Right lobe of liver (tissue), 4 donors: Measurements from ENCODE around the gene GPR155.

ENCODE experiments used
- CTCF ChIP-seq, 4 donors: fragments of 200-600 bp in 3 of 4; fragments of 450-650 bp in 1 of 4; IDR thresholded peaks; one replicate each; pipeline versions ENCODE4 v1.5.1 to v1.8.0; 2016 to 2022; ENCODE audit warnings: antibody characterized with exemption in 4 of 4, mild to moderate bottlenecking in 2 of 4
- POLR2A ChIP-seq: fragments of 450-650 bp; IDR thresholded peaks from one replicate; pipeline ENCODE4 v1.6.1; 2017; ENCODE audit warnings: antibody characterized with exemption, mild to moderate bottlenecking
- donor health status: DM: no; HTN: no; CAD: no.
- donor health status: DM: no; HTN: no; CAD: no.
- donor health status: DM: no; HTN: yes; CAD: no.

- TF ChIP-seq CTCF (IDR thresholded peaks at IDR 0.05): no peak
- no peak for TF ChIP-seq POLR2A
Measured at GRCh38 chr2:174512345-174512744, 25.5 kb upstream of the GPR155 start.
